ENCODE results near the gene TOX2. TPM values are rescaled to one million over a fixed set of nuclear protein-coding genes. Genes with fewer than 3 reads are reported as not detected.

TOX2 gene
- total RNA-seq, 1 experiment from 2014 or later = 0.37 TPM

- no peak for DNase-seq (ENCODE audit: low read depth, low spot score)
- in situ Hi-C loops (cut with HindIII; ENCODE audit: low pct_unique_long_range_greater_than_20kb, low sequenced_read_pairs) = no loop called here
Measured at GRCh38 chr20:44068316-44069201, 153.9 kb downstream of the TOX2 start.

- in situ Hi-C loops (cut with HindIII; ENCODE audit: low pct_unique_long_range_greater_than_20kb, low sequenced_read_pairs) = no loop called here
- DNase-seq (ENCODE audit: low read depth, low spot score) = no peak
Measured at GRCh38 chr20:44069203-44070011, 154.8 kb downstream of the TOX2 start.

GRCh38 chr20:44070139-44070900 lies 155.7 kb downstream of the TOX2 start:
- in situ Hi-C loops (cut with HindIII; ENCODE audit: low pct_unique_long_range_greater_than_20kb, low sequenced_read_pairs) = no loop called here
- DNase-seq (ENCODE audit: low read depth, low spot score) = no peak

- DNase-seq (ENCODE audit: low read depth, low spot score) = no peak
- in situ Hi-C loops (cut with HindIII; ENCODE audit: low pct_unique_long_range_greater_than_20kb, low sequenced_read_pairs) = no loop called here
Measured at GRCh38 chr20:44071057-44071456, 156.4 kb downstream of the TOX2 start.

DNA sequence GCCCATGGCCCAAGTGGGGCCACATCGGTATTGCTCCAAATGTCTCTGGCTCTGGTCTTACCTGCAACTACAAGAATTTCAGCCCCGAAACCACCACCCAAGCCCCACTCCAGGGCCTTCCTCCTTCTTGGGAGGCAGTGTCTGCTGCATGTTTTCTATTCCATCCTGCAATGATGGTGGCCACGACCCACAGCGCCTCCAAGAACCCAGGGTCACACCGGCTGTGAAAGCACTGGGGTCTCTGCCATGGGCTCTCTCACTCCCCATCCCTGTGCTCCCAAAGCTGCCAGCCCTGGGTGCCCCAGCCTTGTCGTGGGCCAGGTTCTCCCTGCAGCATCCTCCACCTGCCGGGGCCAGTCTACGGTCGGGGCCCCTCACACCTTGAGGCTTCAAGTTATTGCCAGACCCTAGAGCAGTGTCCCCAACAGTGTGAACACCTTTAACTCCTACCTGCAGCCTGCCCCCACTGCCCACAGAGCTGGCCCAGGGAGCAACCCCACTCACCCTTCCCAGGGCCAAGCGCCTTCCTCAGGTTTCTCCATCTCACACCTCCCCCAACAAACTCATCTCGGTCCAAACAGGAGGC lies 157.0 kb downstream of the TOX2 start:
- in situ Hi-C loops (cut with HindIII; ENCODE audit: low pct_unique_long_range_greater_than_20kb, low sequenced_read_pairs) = no loop called here
- DNase-seq (ENCODE audit: low read depth, low spot score) = no peak

GRCh38 chr20:44072384-44072783 lies 157.7 kb downstream of the TOX2 start:
- in situ Hi-C loops (cut with HindIII; ENCODE audit: low pct_unique_long_range_greater_than_20kb, low sequenced_read_pairs) = no loop called here
- DNase-seq (ENCODE audit: low read depth, low spot score) = no peak

GRCh38 chr20:44073011-44073674 lies 158.5 kb downstream of the TOX2 start:
- in situ Hi-C loops (cut with HindIII; ENCODE audit: low pct_unique_long_range_greater_than_20kb, low sequenced_read_pairs) = no loop called here

GRCh38 chr20:44073675-44074071 lies 159.0 kb downstream of the TOX2 start:
- DNase-seq (ENCODE audit: low read depth, low spot score) = no peak
- in situ Hi-C loops (cut with HindIII; ENCODE audit: low pct_unique_long_range_greater_than_20kb, low sequenced_read_pairs) = no loop called here

More at GRCh38 chr20:44073011-44073674, 158.5 kb downstream of the TOX2 start:
- no peak for DNase-seq (ENCODE audit: low read depth, low spot score)

GRCh38 chr20:44074252-44075151 lies 159.8 kb downstream of the TOX2 start:
- DNase-seq (ENCODE audit: low read depth, low spot score) = no peak
- in situ Hi-C loops (cut with HindIII; ENCODE audit: low pct_unique_long_range_greater_than_20kb, low sequenced_read_pairs) = no loop called here

DNA sequence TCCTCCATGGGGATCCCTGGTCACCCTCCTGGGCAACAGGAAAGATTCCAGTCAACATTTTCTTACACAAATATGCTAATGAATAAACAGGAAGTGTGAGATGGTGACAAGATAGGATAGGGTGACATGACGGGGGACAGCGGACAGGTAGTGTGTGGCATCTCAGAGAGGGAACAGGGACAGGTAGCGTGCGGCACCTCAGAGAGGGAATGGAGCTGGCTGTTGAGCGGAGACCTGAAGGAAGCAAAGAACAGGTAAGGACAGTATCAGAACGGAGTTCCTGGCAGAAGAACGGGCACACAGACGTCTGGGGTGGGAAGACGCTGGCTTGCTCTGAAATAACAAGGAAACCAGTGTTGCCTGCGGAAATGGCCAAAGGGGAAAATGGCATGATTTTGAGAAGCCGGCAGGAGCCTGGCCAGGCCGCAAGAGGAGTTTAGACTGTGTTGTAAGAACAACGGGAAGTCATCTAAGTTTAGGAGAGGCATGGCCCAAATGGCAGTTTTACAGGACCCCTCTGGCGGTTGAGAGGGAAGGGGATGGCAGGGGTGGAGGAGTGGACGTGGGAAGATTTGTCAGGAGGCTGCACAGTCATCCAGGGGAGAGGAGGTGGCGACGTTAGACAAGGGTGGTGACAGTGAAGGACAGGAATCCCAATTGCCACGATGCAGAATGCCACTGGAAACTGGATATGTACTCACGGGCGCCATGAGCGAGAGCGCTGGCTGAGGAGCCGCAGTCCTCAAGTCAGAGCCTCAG lies 160.7 kb downstream of the TOX2 start:
- in situ Hi-C loops (cut with HindIII; ENCODE audit: low pct_unique_long_range_greater_than_20kb, low sequenced_read_pairs) = no loop called here
- DNase-seq (ENCODE audit: low read depth, low spot score) = no peak

DNA sequence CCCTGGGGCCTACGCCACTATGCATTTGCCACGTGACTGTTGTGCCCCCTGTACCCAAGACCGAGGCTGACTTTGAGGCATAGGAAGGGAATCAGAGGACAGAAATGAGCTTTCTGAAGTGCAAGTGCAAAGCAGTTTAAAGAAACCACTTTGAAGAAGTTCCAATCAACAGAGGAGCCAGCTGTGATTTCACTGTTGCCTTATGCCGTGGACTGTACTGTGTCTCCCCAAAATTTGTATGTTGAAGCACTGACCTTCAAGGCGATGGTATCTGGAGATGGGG lies 161.2 kb downstream of the TOX2 start:
- DNase-seq (ENCODE audit: low read depth, low spot score) = no peak
- in situ Hi-C loops (cut with HindIII; ENCODE audit: low pct_unique_long_range_greater_than_20kb, low sequenced_read_pairs) = no loop called here

DNA sequence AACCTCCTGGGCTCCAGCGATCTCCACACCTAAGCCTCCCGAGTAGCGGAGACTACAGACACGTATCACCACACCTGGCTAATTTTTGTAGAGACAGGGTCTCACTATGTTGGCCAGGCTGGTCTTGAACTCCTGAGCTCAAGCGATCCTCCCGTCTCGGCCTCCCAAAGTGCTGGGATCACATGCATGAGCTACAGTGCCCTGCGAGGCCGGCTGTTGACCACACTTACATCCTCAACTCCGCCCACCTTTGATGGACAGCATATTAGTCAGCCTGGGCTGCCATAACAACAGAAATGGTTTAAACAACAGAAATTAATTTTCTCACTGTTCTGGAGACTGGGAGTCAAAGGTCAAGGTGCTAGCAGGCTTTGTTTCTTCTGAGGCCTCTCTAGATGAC lies 164.6 kb downstream of the TOX2 start:
- in situ Hi-C loops (cut with HindIII; ENCODE audit: low pct_unique_long_range_greater_than_20kb, low sequenced_read_pairs) = no loop called here
- no peak for DNase-seq (ENCODE audit: low read depth, low spot score)

GRCh38 chr20:44080064-44080463 lies 165.4 kb downstream of the TOX2 start:
- DNase-seq (ENCODE audit: low read depth, low spot score) = no peak
- in situ Hi-C loops (cut with HindIII; ENCODE audit: low pct_unique_long_range_greater_than_20kb, low sequenced_read_pairs) = no loop called here

- peak; percentile 86 for DNase-seq (ENCODE audit: low read depth, low spot score)
- in situ Hi-C loops (cut with HindIII; ENCODE audit: low pct_unique_long_range_greater_than_20kb, low sequenced_read_pairs) = no loop called here
Measured at GRCh38 chr20:44080646-44081267, 166.1 kb downstream of the TOX2 start.

GRCh38 chr20:44081476-44081875 lies 166.8 kb downstream of the TOX2 start:
- no peak for DNase-seq (ENCODE audit: low read depth, low spot score)
- in situ Hi-C loops (cut with HindIII; ENCODE audit: low pct_unique_long_range_greater_than_20kb, low sequenced_read_pairs) = no loop called here

Measured in SK-MEL-5 (cell line).